Retina (tissue), 1 donor: ENCODE data around the gene KCNIP1.
A peak's percentile ranks its signal among the peaks of the same experiment; 100 is the strongest.
"Not testable (repeated sequence)": the region's sequence is repeated elsewhere in the genome, so short reads cannot be mapped to it uniquely, and the experiment has no call there.

Source experiments
- DNase-seq: peaks from one replicate; pipeline ENCODE4 v3.0.0-alpha.2; 2016

The KCNIP1 gene

DNA sequence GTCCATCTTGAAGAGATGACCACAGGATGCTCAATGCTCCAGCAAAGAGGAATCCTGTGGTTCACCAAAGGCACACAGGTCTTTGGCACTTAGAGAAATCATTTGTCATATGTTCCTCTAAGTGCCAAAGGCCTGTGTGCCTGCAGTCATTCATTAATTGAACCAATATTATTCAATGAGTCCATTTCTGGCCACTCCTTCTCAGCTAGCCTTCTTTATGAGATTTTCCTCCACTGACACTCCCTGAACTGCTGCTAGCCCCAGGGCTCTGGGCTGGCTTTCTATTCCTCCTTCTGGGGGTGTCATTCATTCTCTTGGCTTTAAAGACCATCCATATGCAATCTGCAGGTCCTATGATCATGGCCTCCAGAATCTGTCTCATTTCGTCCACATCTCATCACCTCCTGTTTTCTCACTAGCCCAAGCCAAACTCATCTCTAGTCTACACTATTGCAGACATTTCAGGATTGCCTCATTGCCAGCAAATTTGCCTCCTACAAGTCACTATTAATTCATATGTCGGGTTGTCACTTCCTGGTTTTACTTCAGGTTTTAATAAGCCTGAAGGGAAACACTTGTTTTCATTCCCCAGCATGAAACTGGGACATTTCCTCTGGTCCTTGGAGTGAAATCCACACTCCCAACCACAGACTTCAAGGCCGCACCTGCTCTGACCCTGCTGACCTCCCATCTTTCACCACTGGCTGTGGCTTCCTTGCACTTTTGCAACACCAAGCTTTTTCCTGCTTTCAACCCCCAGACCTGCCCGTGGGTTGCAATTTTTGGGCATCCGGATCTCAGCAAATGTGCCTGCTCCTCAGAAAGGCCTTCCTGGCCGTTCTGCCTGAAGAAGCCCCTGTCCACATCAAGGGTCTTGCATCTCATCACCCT lies 35.1 kb downstream of the KCNIP1 start:
- DNase-seq: no peak

DNA sequence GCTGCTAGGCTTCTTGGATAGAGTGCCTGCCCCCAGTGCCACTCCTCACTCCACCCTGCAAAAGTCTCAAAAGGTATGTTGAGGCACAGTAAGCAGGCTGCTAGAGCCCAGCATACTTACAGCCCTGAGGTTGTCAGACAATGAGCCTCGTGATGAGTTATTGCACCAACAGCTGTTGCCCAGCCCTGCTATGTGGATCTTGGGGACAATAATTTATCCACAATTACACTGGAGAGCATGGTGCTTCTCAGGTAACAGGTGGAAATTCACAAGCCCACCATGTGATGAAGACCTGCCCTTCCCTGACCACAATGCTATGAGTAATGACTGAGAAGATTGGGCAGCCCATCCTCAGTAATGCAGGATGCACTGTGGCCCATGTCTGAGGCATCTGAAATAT lies 36.5 kb downstream of the KCNIP1 start:
- DNase-seq: no peak

- no peak for DNase-seq
Observed at GRCh38 chr5:170541146-170541769, 37.4 kb downstream of the KCNIP1 start.

- no peak for DNase-seq
Observed at GRCh38 chr5:170542691-170543293, 39.0 kb downstream of the KCNIP1 start.

GRCh38 chr5:170545313-170545712 lies 41.5 kb downstream of the KCNIP1 start:
- no peak for DNase-seq

GRCh38 chr5:170545811-170546210 lies 42.0 kb downstream of the KCNIP1 start:
- DNase-seq: no peak

DNA sequence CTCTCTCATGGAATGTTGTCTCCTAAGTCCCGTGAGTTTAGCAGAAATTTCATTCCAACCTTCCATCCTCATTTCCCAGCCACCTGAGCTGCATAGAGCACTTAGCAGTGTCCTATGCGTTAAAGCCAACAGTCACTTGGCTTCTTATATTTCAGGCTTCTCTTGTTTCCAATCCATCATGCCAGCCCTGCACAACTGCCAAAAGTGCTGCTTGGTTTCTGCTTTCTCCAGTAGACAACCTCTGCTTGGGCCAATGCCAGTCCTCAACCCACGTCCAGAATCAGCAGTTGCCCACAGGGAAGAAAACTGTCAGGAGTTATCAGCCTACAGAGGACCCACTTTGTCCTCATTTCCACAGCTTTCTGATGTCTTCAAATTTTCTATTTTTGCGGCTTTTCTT lies 42.5 kb downstream of the KCNIP1 start:
- no peak for DNase-seq

- DNase-seq: not testable (repeated sequence)
Observed at GRCh38 chr5:170550382-170550781, 46.6 kb downstream of the KCNIP1 start.

DNA sequence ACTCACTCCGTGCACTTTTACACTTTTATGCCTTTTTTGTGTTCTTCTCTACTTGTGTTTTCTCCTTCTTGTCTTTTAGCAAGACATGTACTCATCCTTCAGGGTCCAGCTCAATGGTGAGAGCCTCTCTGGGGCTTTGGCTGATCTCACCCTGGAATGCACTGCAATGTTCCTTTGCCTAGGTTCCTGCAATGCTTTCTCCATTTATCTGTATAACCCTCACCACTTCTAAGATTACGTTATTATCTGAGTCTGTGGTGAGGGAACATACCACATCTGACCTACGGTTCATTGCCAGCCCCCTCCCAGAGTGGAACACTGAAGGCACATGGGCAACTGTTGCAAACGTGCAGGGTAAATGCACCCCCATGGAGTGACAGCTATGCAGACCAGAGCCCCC lies 47.3 kb downstream of the KCNIP1 start:
- DNase-seq: no peak

- no peak for DNase-seq
Observed at GRCh38 chr5:170551622-170552021, 47.8 kb downstream of the KCNIP1 start.

GRCh38 chr5:170552621-170553115 lies 48.8 kb downstream of the KCNIP1 start:
- DNase-seq: peak; percentile 65

DNA sequence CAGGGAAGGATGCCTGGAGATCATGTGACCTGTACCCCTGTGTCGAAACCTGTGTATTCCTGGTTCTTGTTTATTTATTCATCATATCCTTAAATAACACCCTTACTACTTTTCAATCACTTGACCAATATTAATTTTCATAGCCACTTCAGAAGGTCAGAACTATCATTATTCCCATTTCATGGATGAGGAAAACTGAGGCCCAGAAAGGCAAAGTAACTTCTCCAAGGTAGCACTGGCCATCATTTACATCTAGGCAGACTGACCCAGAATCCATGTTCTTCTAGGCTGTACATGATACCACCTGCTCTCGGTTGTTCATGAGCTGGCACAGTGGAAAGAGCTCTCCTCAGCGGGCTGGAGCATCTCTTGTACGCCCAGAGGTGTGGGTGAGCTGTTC lies 49.4 kb downstream of the KCNIP1 start:
- DNase-seq: no peak

- DNase-seq: no peak
Observed at GRCh38 chr5:170554521-170555267, 50.9 kb downstream of the KCNIP1 start.

GRCh38 chr5:170557314-170557713 lies 53.5 kb downstream of the KCNIP1 start:
- no peak for DNase-seq

DNA sequence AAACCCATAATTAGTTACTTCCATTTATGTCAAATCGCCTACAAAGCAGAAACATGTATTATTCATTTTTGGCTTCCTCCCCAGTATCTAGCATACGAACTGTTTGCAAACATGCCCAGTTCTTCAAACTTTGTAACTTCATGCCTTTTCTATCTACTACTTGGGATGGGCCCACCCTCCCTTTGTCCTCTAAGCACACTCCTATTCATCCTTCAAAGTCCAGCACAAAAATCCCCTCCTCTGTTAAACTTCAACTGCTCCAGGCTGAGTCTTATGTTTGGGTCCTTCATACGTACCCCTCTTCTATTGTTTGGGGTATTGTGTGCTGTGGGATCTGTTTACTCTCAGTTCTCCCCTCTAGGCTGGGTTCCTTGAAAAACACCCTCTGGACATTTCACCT lies 55.5 kb downstream of the KCNIP1 start:
- DNase-seq: no peak

GRCh38 chr5:170560938-170561337 lies 57.1 kb downstream of the KCNIP1 start:
- DNase-seq: no peak

- no peak for DNase-seq
Observed at GRCh38 chr5:170562166-170562874, 58.5 kb downstream of the KCNIP1 start.

DNA sequence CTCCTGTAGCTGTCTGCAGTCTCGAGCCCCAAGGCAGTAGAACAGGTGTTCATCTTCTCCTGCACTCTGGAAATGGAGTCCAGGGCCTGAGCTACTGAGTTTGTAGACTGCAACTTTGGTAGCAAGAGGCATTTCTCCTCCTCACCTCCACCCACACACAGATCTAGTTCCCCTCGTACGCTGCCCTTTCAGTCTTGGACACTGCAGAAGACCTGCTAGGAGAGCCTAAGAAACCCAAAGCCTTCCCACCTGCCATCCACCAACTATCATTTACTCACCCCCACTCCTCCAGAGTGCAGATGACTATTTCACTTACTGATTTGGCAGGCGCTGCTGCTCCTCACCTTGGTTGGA lies 59.0 kb downstream of the KCNIP1 start:
- DNase-seq: no peak

GRCh38 chr5:170563824-170564567 lies 60.2 kb downstream of the KCNIP1 start:
- no peak for DNase-seq

DNA sequence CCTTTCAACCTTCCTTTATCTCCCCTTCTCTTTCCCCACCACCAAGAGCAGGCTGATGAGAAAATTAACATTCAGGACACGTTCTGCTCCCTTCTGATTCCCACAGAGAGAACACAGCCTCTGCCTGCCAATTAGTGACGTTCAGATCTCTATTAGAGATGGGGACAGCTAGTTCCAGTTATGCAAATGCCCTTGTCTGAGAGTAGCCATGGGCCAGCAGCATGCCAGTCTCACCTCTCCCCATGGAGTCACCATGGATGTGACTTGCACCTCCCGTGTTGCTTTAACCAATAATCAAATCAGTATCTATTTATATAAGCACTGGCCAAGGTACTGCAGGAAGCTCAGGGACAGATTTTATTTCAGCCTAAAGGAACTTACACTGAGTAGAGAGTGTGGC lies 61.3 kb downstream of the KCNIP1 start:
- DNase-seq: peak; percentile 32

- DNase-seq: no peak
Observed at GRCh38 chr5:170569101-170569500, 65.3 kb downstream of the KCNIP1 start.

DNA sequence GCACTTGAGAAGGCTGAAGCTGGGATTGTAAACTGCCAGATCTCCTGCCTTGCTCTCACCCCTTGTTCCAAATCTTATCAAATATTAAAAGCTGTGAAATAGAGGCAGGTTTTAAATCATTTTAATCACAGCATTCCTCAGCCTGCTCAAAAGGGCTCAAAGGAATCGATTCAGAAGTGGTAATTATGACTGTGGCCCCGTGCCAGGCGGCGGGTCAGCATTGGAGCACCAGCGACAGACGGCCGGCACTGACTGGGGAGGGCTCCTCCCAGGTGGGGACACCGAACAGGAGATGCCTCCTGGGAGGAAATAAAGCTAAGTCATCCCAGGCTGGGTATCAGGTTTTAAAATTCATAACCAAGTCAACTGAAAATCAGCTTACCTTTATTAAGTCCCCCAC lies 66.7 kb downstream of the KCNIP1 start:
- DNase-seq: no peak
